CD4-positive, alpha-beta memory T cell (primary cell): ENCODE data around the gene CCN2. TPM values are rescaled to one million over a fixed set of nuclear protein-coding genes. Genes with fewer than 3 reads are reported as not detected.

ENCODE experiments used
- CTCF ChIA-PET: fragments of 350-600 bp; sonication (Branson Sonifier 250); formaldehyde crosslinking; loops from one replicate; lab custom pipeline; 2021; ENCODE audit warnings: inconsistent platforms; ENCODE audit not compliant: partially characterized antibody; lab: Charles Lee
- POLR2A ChIA-PET: fragments of 350-600 bp; sonication (Branson Sonifier 250); formaldehyde crosslinking; loops from one replicate; lab custom pipeline; 2021; ENCODE audit not compliant: partially characterized antibody; lab: Charles Lee
- DNase-seq, 5 donors: peaks; one replicate each; pipeline versions ENCODE4 v3.0.0 to v3.0.0-alpha.2; 2020 to 2022; ENCODE audit warnings: mixed read lengths in 1 of 5
- H3K27ac ChIP-seq: one replicate; pipeline ENCODE4 v1.7.0; 2013; ENCODE audit warnings: low read depth, low read length
- H3K27me3 ChIP-seq: 2 replicates; pipeline ENCODE4 v1.7.0; 2013; ENCODE audit warnings: mild to moderate bottlenecking, low read length, moderate library complexity; ENCODE audit not compliant: insufficient read depth
- H3K36me3 ChIP-seq: 2 replicates; pipeline ENCODE4 v1.7.0; 2013; ENCODE audit warnings: mild to moderate bottlenecking, low read length, moderate library complexity; ENCODE audit not compliant: insufficient read depth
- H3K4me1 ChIP-seq: 2 replicates; pipeline ENCODE4 v1.7.0; 2013; ENCODE audit warnings: mild to moderate bottlenecking, low read length, moderate library complexity; ENCODE audit not compliant: insufficient read depth
- H3K4me3 ChIP-seq, 2 donors: one replicate each; pipeline ENCODE4 v1.7.0; 2013; ENCODE audit warnings: low read length in 2 of 2, mild to moderate bottlenecking in 1 of 2
- H3K9me3 ChIP-seq, 2 donors: one replicate each; pipeline ENCODE4 v1.7.0; 2013; ENCODE audit warnings: low read length in 2 of 2, control low read depth in 1 of 2; ENCODE audit not compliant: control insufficient read depth in 1 of 2
- H3K27ac Mint-ChIP-seq, 7 donors: one replicate each; pipeline ENCODE4 v1.8.0; 2020 to 2021; ENCODE audit warnings: mixed read lengths in 7 of 7, mild to moderate bottlenecking in 6 of 7, inconsistent platforms in 3 of 7, moderate library complexity in 3 of 7
- H3K27me3 Mint-ChIP-seq, 2 donors: one replicate each; pipeline ENCODE4 v1.8.0; 2020 to 2021; ENCODE audit warnings: mixed read lengths in 2 of 2
- H3K36me3 Mint-ChIP-seq, 2 donors: one replicate each; pipeline ENCODE4 v1.8.0; 2020 to 2021; ENCODE audit warnings: mixed read lengths in 2 of 2, inconsistent platforms in 1 of 2, mild to moderate bottlenecking in 1 of 2
- H3K4me1 Mint-ChIP-seq, 4 donors: one replicate each; pipeline ENCODE4 v1.8.0; 2020 to 2021; ENCODE audit warnings: mixed read lengths in 4 of 4, mild to moderate bottlenecking in 1 of 4
- H3K4me3 Mint-ChIP-seq, 8 donors: one replicate each; pipeline ENCODE4 v1.8.0; 2020 to 2021; ENCODE audit warnings: mixed read lengths in 8 of 8, mild to moderate bottlenecking in 7 of 8, moderate library complexity in 6 of 8, inconsistent platforms in 3 of 8
- H3K9me3 Mint-ChIP-seq, 8 donors: one replicate each; pipeline ENCODE4 v1.8.0; 2020 to 2021; ENCODE audit warnings: mixed read lengths in 8 of 8, mild to moderate bottlenecking in 5 of 8, inconsistent platforms in 3 of 8, moderate library complexity in 1 of 8
- intact Hi-C: fragments of 100-400 bp; cut with micrococcal nuclease; formaldehyde crosslinking; loops from one replicate; pipeline ENCODE4 v1.15.1; 2023
- polyA plus RNA-seq, 2 donors: library from polyadenylated mRNA; unstranded; fragments of 300-500 nt; fragmentation: Illumina TruSeq; gene quantifications; one replicate each; pipeline ENCODE4 v1.2.3, GENCODE V29; 2021
- total RNA-seq, 2 experiments: library from RNA; stranded (reverse); gene quantifications; one replicate each; pipeline ENCODE4 v1.2.3, GENCODE V29; 2021

The CCN2 gene, protein sequence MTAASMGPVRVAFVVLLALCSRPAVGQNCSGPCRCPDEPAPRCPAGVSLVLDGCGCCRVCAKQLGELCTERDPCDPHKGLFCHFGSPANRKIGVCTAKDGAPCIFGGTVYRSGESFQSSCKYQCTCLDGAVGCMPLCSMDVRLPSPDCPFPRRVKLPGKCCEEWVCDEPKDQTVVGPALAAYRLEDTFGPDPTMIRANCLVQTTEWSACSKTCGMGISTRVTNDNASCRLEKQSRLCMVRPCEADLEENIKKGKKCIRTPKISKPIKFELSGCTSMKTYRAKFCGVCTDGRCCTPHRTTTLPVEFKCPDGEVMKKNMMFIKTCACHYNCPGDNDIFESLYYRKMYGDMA
- total RNA-seq = not detected
- not detected for polyA plus RNA-seq

DNA sequence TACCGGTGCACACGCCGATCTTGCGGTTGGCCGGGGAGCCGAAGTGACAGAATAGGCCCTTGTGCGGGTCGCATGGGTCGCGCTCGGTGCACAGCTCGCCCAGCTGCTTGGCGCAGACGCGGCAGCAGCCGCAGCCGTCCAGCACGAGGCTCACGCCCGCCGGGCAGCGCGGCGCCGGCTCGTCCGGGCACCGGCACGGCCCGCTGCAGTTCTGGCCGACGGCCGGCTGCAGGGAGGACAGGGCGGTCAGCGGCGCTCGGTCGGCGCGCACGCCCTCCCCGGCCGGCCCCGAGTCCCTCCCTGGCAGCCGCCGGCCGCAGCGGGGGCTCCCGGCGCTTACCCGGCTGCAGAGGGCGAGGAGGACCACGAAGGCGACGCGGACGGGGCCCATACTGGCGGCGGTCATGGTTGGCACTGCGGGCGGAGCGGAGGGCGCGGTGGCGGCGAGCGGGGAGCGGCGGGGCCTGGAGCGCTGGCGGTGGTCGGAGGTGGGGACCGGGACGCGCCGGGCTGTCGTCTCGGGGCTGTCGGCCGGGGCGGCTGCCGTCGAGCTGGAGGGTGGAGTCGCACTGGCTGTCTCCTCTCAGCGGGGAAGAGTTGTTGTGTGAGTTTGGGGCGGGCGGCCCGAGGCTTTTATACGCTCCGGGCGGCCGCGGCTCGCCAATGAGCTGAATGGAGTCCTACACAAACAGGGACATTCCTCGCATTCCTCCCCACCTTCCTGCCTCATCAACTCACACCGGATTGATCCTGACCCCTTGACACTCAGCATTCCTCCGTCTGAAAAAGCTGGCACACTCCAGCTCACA lies at the start of gene CCN2:
CCN2 (minus strand) TSS at position 606 of the 809 bp plus-strand sequence; CDS start at position 406, 200 bp downstream.
- POLR2A ChIA-PET = no interaction called here
- peaks cover 7 to 18% (median 8%) of the 10 kb centered on the region in 4 donors for H3K4me1 Mint-ChIP-seq
- H3K27me3 Mint-ChIP-seq = peaks cover 43 to 53% of the 10 kb centered on the region in 2 donors
- Histone ChIP-seq H3K27me3 (peaks cover 8% of the 10 kb centered on the region), H3K4me1 (peaks cover 7% of the 10 kb centered on the region), H3K9me3 (no peaks in the 10 kb centered on the region), H3K4me3 (no peak within 1 kb of the TSS), H3K36me3 (no peaks in the 10 kb centered on the region), H3K27ac (no peak within 1 kb of the TSS)
- CTCF ChIA-PET = no interaction called here
- H3K9me3 Mint-ChIP-seq = peaks cover 0 to 3% (median 0%) of the 10 kb centered on the region in 8 donors
- H3K36me3 Mint-ChIP-seq = no peaks in the 10 kb centered on the region
- H3K27ac Mint-ChIP-seq = peak within 1 kb of the TSS in 1 of 7 donors; percentile 75
- intact Hi-C loops = no loop called here
- no peak for DNase-seq
- peak within 1 kb of the TSS; percentile 76 to 85 (median 80) for H3K4me3 Mint-ChIP-seq

DNA sequence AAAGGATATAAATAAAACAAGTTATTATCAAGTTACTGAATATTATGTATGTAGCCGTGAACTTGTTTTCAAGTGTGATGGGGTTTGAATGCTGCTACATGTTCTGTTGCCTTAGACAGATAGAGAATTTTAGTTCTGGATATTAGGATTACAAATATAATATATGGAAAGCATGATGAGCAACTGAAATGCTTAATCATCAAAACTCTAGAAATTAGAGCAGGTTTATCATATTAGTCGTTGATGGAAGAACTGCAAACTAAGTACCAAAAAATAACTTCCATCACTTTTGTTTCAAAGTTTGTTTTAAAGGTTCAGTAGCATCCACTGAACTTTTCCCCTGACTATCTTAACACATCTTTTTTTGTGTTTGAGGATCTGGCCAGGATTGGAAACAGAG lies 49.1 kb upstream of the CCN2 start:
- H3K36me3 ChIP-seq = no peaks in the 10 kb centered on the region
- intact Hi-C loops = no loop called here
- no peak overlapping the region for H3K27ac ChIP-seq
- Mint-ChIP-seq H3K27ac (no peak overlapping the region), H3K4me3 (no peak overlapping the region), H3K4me1 (no peaks in the 10 kb centered on the region), H3K27me3 (no peaks in the 10 kb centered on the region), H3K9me3 (peaks cover 0 to 15% (median 5%) of the 10 kb centered on the region in 8 donors), H3K36me3 (no peaks in the 10 kb centered on the region)
- H3K9me3 ChIP-seq = no peaks in the 10 kb centered on the region
- no peaks in the 10 kb centered on the region for H3K27me3 ChIP-seq
- POLR2A ChIA-PET = no interaction called here
- no peak for DNase-seq
- no peaks in the 10 kb centered on the region for H3K4me1 ChIP-seq
- no peak overlapping the region for H3K4me3 ChIP-seq
- CTCF ChIA-PET = interaction anchor here (1.4 kb wide), 1 partner anchor 85 kb away, joined by 3 read pairs; no protein-coding TSS in a partner anchor

DNA sequence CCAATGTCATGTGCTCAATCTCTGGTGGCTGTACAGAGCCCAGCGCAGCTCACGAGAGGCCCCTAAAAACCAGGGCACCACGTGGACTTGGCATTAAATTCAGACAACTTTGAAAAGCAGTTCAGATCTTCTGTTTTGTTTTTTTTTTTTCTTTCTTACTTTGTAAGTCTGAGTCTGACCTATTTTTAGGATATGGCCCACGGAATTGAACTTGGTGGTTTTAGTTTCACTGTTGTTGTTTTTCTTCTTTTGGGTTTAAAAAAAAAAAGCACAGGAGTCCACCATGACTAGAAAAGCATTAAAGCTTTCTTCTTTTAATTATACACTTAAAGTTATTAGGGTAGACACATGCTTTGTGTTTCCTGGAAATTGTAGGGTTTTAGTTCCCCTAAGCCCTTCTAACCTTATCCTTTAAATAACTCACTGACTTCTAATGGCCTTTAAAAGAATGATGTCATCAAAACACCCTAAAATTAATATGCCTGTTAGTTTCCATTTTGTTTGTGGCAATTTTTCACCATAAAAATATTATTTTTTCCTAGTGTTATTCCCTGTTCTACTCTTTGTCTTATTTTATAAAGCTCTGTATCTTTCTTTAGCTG lies 48.5 kb upstream of the CCN2 start:
- CTCF ChIA-PET = no interaction called here
- H3K27ac ChIP-seq = no peak overlapping the region

DNA sequence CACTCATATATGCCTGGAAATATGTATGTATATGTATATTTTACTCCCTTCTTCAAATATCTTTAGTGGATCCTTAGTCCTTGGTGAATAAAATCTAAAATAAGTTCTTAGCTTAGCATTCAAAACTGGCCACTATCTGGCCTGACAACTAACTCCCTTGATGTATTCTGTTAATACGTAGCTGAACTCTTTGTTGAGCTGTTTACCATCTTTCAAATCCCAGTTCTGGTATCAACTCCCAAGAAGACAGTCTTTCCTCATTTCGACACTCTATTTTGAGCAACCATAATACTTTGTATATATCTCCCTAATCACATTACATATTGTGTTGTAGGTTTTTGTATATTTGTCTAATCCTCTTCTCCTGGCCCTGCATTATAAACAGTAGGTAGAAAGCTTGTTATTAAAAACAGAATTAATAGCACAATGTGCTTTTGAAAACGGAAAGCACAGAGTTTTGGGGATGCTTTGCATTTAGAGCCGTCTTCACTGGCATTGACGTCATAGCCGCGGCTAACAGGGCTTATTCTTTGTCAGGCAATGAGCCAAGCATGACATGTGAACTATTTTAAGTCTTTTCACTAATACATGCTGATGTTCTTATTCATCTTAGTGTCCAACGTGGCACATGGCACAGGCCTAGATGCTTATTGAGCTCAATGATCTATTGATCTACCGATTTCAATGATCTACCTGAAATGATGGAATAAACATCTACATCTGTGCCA lies 47.2 kb upstream of the CCN2 start:
- CTCF ChIA-PET = interaction anchor here (0.6 kb wide), 1 partner anchor 71 kb away, joined by 3 read pairs; no protein-coding TSS in a partner anchor
- Mint-ChIP-seq H3K36me3 (no peaks in the 10 kb centered on the region), H3K27ac (no peak overlapping the region), H3K4me3 (no peak overlapping the region), H3K4me1 (no peaks in the 10 kb centered on the region), H3K27me3 (no peaks in the 10 kb centered on the region), H3K9me3 (peaks cover 0 to 5% (median under 1%) of the 10 kb centered on the region in 8 donors)
- intact Hi-C loops = no loop called here
- POLR2A ChIA-PET = no interaction called here
- Histone ChIP-seq H3K4me1 (no peaks in the 10 kb centered on the region), H3K27me3 (no peaks in the 10 kb centered on the region), H3K4me3 (no peak overlapping the region), H3K36me3 (no peaks in the 10 kb centered on the region), H3K27ac (no peak overlapping the region), H3K9me3 (no peaks in the 10 kb centered on the region)
- no peak for DNase-seq

More for the DNA sequence above, 48.5 kb upstream of the CCN2 start:
- Histone ChIP-seq H3K4me1 (no peaks in the 10 kb centered on the region), H3K27me3 (no peaks in the 10 kb centered on the region), H3K4me3 (no peak overlapping the region), H3K36me3 (no peaks in the 10 kb centered on the region), H3K9me3 (no peaks in the 10 kb centered on the region)
- Mint-ChIP-seq H3K4me1 (no peaks in the 10 kb centered on the region), H3K9me3 (peaks cover 0 to 14% (median 5%) of the 10 kb centered on the region in 8 donors), H3K4me3 (no peak overlapping the region), H3K27ac (no peak overlapping the region), H3K27me3 (no peaks in the 10 kb centered on the region), H3K36me3 (no peaks in the 10 kb centered on the region)
- POLR2A ChIA-PET = no interaction called here
- intact Hi-C loops = no loop called here
- DNase-seq = no peak

DNA sequence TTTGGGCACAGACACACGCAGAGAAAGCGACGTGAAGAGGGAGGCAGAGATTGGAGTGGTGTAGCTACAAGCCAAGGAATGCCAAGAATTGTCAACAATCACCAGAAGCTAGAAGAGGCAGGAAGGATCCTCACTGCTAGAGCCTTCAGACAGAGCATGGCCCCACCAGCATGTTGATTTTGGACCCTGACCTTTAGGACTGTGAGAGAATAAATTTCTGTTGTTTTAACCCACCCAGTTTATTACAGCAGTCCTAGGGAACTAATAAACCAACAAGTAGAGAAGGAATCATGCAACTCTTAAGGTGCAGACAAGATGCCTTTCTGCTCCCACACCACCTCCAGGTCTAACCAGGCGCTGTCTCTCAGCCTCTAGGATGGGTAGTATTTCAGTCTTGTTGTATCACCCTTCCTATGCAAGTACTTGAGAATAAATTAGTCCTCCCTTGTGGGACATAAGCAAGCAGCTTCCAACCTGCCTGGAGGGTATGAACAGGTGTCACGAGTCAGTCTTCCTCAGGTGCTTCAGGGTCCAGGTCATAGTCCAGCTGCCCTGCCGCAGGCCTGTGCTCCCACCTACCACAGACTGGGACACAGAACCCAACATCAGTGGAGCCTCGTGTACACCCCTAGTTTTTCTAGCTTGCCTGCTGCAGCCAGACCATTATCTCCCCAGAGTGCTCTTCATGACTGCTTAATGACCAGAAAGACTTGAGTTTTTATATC lies 46.4 kb upstream of the CCN2 start:
- intact Hi-C loops = no loop called here

DNA sequence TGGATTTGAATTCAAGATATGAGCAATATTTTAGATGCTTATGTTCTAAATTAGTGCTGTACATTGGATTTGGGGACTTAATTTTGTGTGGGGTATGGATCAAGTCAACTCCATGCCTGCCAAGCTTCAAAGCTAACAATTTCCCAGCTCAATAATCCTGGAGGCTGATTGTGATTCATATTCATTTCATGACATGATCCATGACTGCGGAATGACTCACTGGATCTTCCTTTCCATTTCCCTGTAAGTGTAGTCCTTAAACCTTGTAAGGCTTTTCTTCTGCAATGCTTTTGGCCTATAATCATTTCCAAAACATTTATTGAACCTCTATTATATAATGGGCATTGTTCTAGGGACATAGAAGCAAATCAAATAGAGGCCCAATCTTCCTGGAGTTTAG lies 44.7 kb upstream of the CCN2 start:
- Mint-ChIP-seq H3K27me3 (no peaks in the 10 kb centered on the region), H3K27ac (no peak overlapping the region), H3K4me1 (no peaks in the 10 kb centered on the region), H3K4me3 (no peak overlapping the region), H3K9me3 (no peaks in the 10 kb centered on the region), H3K36me3 (no peaks in the 10 kb centered on the region)
- Histone ChIP-seq H3K4me1 (no peaks in the 10 kb centered on the region), H3K4me3 (no peak overlapping the region), H3K9me3 (no peaks in the 10 kb centered on the region), H3K27ac (no peak overlapping the region), H3K27me3 (no peaks in the 10 kb centered on the region), H3K36me3 (no peaks in the 10 kb centered on the region)
- CTCF ChIA-PET = no interaction called here
- intact Hi-C loops = no loop called here
- POLR2A ChIA-PET = no interaction called here
- DNase-seq = no peak

More for the DNA sequence above, 46.4 kb upstream of the CCN2 start:
- Mint-ChIP-seq H3K27ac (no peak overlapping the region), H3K9me3 (peaks cover 0 to 2% (median 0%) of the 10 kb centered on the region in 8 donors), H3K4me1 (no peaks in the 10 kb centered on the region), H3K4me3 (no peak overlapping the region), H3K36me3 (no peaks in the 10 kb centered on the region), H3K27me3 (no peaks in the 10 kb centered on the region)
- POLR2A ChIA-PET = no interaction called here
- CTCF ChIA-PET = no interaction called here
- Histone ChIP-seq H3K36me3 (no peaks in the 10 kb centered on the region), H3K4me1 (no peaks in the 10 kb centered on the region), H3K9me3 (no peaks in the 10 kb centered on the region), H3K27me3 (no peaks in the 10 kb centered on the region), H3K27ac (no peak overlapping the region), H3K4me3 (no peak overlapping the region)
- no peak for DNase-seq
